NCI-H2196 treated with DMSO at 0.1 percent for 48 hours (cell line): ENCODE results near the gene CD180.

Experiments
- DNase-seq: peaks from one replicate; lab custom pipeline; 2025; ENCODE audit not compliant: unreplicated experiment; lab: John Stamatoyannopoulos, UW

Gene CD180

DNA sequence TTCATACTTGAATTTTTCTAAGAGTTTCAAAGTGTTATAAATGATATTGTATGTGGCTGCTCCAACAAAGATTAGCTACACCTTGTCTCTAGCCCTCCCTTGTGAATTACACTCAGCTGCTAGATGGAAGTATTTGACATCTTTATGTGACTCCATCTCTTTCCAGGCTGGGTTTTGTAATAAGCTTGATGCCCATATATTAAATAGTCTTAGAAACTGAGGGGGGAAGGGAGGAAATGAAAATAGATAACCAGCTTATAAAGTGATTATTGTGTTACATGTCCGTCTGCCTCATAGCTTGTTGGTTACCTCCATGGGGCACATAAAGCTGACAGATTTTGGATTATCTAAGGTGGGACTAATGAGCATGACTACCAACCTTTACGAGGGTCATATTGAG is 63.4 kb downstream of the CD180 start:
- no peak for DNase-seq

DNA sequence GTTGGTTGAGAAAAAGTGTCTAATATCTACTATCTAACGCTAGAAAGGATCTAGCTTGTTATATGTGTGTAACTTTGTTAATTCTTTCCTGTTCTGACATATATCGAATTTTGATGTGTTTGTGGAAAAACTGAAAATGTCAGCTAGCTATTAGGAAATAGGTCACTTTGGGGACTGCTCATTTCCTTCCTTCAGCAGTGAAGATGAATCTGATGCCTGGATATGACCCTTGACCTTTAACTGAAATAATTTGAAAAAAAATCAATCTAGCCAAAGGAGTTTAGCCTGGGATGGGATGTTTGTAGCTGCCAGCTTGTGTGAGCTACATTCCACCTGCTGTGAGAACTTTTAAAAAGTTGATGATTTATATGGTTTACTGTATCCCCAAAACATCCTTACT is 66.8 kb downstream of the CD180 start:
- no peak for DNase-seq
